Thyroid gland (tissue), 4 donors: ENCODE data around the gene C4B.
"Not testable (repeated sequence)": the region's sequence is repeated elsewhere in the genome, so short reads cannot be mapped to it uniquely, and the experiment has no call there.

Experiments
- POLR2A ChIP-seq, 2 donors: fragments of 450-650 bp; IDR thresholded peaks; one replicate each; pipeline ENCODE4 v1.6.1; 2017; ENCODE audit warnings: antibody characterized with exemption in 2 of 2, mild to moderate bottlenecking in 2 of 2, moderate library complexity in 1 of 2
- TF ChIP-seq, protein P1 (sequence below), 6 experiments: fragments of 200-600 bp in 3 of 6; fragments of 450-650 bp in 3 of 6; sonication (generic) in 3 of 6; IDR thresholded peaks; one replicate each; pipeline ENCODE4 v1.5.1; 2016 to 2019; ENCODE audit warnings: antibody characterized with exemption in 6 of 6, mild to moderate bottlenecking in 2 of 6, inconsistent platforms in 1 of 6, moderate library complexity in 1 of 6

DNA sequence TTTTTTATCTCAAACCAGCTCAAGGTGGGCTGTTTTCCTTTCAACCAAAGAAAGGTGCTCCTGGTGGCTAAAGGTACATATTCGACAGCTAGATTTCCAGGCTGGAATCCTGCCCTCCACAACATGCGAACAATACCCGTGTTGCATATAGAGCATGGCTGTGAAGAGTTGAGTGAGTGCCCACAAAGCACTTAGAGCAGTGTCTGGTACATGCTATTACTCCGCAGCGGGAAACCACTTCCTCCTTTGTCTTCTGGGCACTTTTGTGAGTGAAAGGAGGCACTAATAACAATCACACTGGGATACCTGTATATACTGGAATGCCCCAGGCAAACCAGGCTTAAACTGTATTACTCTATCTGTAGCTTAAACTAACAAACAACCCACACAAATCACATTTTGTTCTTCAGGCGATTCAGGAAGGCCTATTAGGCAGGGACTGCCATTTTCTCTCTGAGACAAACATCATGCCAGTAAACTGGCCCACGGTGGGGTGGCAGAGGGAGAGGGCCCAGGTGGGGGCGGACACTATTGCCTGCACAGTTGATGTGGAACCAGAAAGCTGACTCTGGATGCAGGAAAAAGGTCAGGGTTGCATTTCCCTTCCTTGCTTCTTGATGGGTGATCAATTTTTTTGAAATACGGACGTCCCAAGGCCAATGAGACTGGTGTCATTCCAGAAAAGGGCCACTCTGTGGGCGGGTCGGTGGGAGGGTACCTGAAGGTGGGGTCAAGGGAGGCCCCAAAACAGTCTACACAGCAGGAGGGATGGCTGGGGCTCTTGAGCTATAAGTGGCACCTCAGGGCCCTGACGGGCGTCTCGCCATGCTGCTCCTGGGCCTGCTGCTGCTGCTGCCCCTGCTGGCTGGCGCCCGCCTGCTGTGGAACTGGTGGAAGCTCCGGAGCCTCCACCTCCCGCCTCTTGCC, 23.3 kb downstream of the C4B start, which contains the start of gene CYP21A2:
- TF ChIP-seq, protein P1, sequence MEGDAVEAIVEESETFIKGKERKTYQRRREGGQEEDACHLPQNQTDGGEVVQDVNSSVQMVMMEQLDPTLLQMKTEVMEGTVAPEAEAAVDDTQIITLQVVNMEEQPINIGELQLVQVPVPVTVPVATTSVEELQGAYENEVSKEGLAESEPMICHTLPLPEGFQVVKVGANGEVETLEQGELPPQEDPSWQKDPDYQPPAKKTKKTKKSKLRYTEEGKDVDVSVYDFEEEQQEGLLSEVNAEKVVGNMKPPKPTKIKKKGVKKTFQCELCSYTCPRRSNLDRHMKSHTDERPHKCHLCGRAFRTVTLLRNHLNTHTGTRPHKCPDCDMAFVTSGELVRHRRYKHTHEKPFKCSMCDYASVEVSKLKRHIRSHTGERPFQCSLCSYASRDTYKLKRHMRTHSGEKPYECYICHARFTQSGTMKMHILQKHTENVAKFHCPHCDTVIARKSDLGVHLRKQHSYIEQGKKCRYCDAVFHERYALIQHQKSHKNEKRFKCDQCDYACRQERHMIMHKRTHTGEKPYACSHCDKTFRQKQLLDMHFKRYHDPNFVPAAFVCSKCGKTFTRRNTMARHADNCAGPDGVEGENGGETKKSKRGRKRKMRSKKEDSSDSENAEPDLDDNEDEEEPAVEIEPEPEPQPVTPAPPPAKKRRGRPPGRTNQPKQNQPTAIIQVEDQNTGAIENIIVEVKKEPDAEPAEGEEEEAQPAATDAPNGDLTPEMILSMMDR (IDR thresholded peaks at IDR 0.05) = not testable (repeated sequence)
- TF ChIP-seq POLR2A (IDR thresholded peaks at IDR 0.05) = not testable (repeated sequence)
